Measurements from ENCODE around the gene KLHL1. TPM values are rescaled to one million over a fixed set of nuclear protein-coding genes. Genes with fewer than 3 reads are reported as not detected.

Gene KLHL1
- polyA plus RNA-seq, 1 of the 3 experiments (the other 2 are of a cell fraction): not detected

DNA sequence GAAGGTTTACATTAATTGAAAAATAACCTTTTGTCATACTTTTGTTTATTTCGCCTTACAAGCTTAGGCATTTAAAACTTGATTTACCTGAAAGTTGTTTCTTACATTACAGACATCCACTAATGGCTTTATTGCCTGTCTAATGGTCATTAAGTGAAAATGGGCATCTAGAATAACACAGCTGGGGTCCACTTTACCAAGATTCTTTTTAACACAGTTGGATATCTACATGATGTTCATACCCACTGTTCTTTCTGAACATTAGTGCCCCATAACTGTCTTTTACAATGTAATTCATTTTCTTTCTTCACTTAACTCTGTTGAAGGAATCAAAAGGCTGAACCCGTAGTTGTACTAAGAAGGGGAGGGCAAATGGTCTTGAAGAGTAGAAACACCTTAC is 19.8 kb upstream of the KLHL1 start:
- WGBS (ENCODE audit: low lambda C conversion rate): 18% methylated on average over 2 of the region's 2 CpGs
- Histone ChIP-seq H3K36me3 (replicated peaks in 1 of 2; ENCODE audit: control insufficient read depth in 1 of 2, insufficient read depth in 2 of 2, low read length in 1 of 2) (no peaks in the 10 kb centered on the region), H3K4me2 (no peak overlapping the region), H3K27me3 (ENCODE audit: insufficient read depth) (no peaks in the 10 kb centered on the region), H3K9me2 (no peaks in the 10 kb centered on the region), H4K20me1 (ENCODE audit: insufficient read depth) (no peaks in the 10 kb centered on the region), H3K4me1 (ENCODE audit: control insufficient read depth in 1 of 2, insufficient read depth in 2 of 2, low read depth in 1 of 2, low read length in 1 of 2) (no peaks in the 10 kb centered on the region), H3K9me3 (no peaks in the 10 kb centered on the region), H3K79me2 (ENCODE audit: insufficient read depth) (no peaks in the 10 kb centered on the region), H3K9ac (no peak overlapping the region), H3F3A (replicated peaks; ENCODE audit: insufficient read depth) (no peaks in the 10 kb centered on the region), H2AFZ (ENCODE audit: low read depth) (no peak overlapping the region), H3K4me3 (ENCODE audit: low read depth in 2 of 2, low read length in 1 of 2) (no peak overlapping the region), H3K27ac (ENCODE audit: low read depth in 2 of 2, low read length in 1 of 2) (no peak overlapping the region)
- ChIA-PET CTCF (no interaction called here), POLR2A (no interaction called here)
- no peak for TF ChIP-seq JUND (IDR thresholded peaks at IDR 0.05)
- no peak for TF ChIP-seq TCF12 (IDR thresholded peaks at IDR 0.05)
- no peak for TF ChIP-seq FOXM1 (IDR thresholded peaks at IDR 0.05; ENCODE audit: low read depth)
- TF ChIP-seq RXRA (IDR thresholded peaks at IDR 0.05; ENCODE audit: borderline replicate concordance, low read depth): no peak
- TF ChIP-seq EZH2phosphoT487 (IDR thresholded peaks at IDR 0.05; ENCODE audit: borderline replicate concordance, low read depth): no peak
- TF ChIP-seq YY1 (IDR thresholded peaks at IDR 0.05; ENCODE audit: low read depth): no peak
- TF ChIP-seq, protein P1, sequence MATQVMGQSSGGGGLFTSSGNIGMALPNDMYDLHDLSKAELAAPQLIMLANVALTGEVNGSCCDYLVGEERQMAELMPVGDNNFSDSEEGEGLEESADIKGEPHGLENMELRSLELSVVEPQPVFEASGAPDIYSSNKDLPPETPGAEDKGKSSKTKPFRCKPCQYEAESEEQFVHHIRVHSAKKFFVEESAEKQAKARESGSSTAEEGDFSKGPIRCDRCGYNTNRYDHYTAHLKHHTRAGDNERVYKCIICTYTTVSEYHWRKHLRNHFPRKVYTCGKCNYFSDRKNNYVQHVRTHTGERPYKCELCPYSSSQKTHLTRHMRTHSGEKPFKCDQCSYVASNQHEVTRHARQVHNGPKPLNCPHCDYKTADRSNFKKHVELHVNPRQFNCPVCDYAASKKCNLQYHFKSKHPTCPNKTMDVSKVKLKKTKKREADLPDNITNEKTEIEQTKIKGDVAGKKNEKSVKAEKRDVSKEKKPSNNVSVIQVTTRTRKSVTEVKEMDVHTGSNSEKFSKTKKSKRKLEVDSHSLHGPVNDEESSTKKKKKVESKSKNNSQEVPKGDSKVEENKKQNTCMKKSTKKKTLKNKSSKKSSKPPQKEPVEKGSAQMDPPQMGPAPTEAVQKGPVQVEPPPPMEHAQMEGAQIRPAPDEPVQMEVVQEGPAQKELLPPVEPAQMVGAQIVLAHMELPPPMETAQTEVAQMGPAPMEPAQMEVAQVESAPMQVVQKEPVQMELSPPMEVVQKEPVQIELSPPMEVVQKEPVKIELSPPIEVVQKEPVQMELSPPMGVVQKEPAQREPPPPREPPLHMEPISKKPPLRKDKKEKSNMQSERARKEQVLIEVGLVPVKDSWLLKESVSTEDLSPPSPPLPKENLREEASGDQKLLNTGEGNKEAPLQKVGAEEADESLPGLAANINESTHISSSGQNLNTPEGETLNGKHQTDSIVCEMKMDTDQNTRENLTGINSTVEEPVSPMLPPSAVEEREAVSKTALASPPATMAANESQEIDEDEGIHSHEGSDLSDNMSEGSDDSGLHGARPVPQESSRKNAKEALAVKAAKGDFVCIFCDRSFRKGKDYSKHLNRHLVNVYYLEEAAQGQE (IDR thresholded peaks at IDR 0.05; ENCODE audit: low read depth, low read length): no peak
- TF ChIP-seq, protein P2, sequence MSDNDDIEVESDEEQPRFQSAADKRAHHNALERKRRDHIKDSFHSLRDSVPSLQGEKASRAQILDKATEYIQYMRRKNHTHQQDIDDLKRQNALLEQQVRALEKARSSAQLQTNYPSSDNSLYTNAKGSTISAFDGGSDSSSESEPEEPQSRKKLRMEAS (IDR thresholded peaks at IDR 0.05; ENCODE audit: low read depth): no peak
- no peak for TF ChIP-seq NRF1 (IDR thresholded peaks at IDR 0.05; ENCODE audit: low read depth, low read length)
- TF ChIP-seq, protein P3, sequence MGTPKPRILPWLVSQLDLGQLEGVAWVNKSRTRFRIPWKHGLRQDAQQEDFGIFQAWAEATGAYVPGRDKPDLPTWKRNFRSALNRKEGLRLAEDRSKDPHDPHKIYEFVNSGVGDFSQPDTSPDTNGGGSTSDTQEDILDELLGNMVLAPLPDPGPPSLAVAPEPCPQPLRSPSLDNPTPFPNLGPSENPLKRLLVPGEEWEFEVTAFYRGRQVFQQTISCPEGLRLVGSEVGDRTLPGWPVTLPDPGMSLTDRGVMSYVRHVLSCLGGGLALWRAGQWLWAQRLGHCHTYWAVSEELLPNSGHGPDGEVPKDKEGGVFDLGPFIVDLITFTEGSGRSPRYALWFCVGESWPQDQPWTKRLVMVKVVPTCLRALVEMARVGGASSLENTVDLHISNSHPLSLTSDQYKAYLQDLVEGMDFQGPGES (IDR thresholded peaks at IDR 0.05; ENCODE audit: low read depth, low read length): no peak
- DNase-seq: no peak

DNA sequence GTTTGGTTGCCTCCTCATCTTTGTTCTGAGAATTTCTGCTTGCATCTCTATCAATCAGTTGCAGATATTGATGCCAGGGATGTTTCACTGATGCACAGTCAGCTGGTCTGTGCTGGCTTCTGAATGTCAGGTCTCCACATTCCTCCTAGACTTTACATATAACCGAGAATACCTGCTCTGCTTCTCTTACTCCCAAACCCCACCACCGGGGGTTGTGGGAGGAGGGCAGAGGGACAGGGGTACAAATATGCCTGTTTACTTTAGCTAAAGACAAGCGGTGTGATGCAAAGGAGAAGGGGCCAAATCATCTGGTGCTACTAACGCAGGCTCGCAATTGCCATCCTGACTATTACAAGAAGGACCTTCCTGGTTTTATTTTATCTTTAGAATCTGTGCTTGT is 17.4 kb upstream of the KLHL1 start:
- no peaks in the 10 kb centered on the region for H4K20me1 ChIP-seq (ENCODE audit: insufficient read depth)
- POLR2A ChIA-PET: no interaction called here
- H3K4me3 ChIP-seq (ENCODE audit: low read depth in 2 of 2, low read length in 1 of 2): no peak overlapping the region
- no peak for TF ChIP-seq MXI1 (IDR thresholded peaks at IDR 0.05; ENCODE audit: low read depth, low read length)
- TF ChIP-seq, protein P4, sequence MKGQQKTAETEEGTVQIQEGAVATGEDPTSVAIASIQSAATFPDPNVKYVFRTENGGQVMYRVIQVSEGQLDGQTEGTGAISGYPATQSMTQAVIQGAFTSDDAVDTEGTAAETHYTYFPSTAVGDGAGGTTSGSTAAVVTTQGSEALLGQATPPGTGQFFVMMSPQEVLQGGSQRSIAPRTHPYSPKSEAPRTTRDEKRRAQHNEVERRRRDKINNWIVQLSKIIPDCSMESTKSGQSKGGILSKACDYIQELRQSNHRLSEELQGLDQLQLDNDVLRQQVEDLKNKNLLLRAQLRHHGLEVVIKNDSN (IDR thresholded peaks at IDR 0.05; ENCODE audit: borderline replicate concordance, low read depth): no peak
- TF ChIP-seq GATA2 (CRISPR knock-in tag; IDR thresholded peaks at IDR 0.05): no peak
- no peak for TF ChIP-seq RAD21 (IDR thresholded peaks at IDR 0.05; ENCODE audit: low read length)
- TF ChIP-seq, protein P5, sequence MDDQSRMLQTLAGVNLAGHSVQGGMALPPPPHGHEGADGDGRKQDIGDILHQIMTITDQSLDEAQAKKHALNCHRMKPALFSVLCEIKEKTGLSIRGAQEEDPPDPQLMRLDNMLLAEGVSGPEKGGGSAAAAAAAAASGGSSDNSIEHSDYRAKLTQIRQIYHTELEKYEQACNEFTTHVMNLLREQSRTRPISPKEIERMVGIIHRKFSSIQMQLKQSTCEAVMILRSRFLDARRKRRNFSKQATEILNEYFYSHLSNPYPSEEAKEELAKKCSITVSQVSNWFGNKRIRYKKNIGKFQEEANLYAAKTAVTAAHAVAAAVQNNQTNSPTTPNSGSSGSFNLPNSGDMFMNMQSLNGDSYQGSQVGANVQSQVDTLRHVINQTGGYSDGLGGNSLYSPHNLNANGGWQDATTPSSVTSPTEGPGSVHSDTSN (IDR thresholded peaks at IDR 0.05): no peak
- TF ChIP-seq RCOR1 (IDR thresholded peaks at IDR 0.05; ENCODE audit: low read length): no peak
- TF ChIP-seq SMC3 (IDR thresholded peaks at IDR 0.05; ENCODE audit: low read depth, low read length): no peak
- TF ChIP-seq, protein P3 (IDR thresholded peaks at IDR 0.05; ENCODE audit: low read depth, low read length): no peak
- no peak for TF ChIP-seq RXRA (IDR thresholded peaks at IDR 0.05; ENCODE audit: borderline replicate concordance, low read depth)
- TF ChIP-seq FOSL2 (IDR thresholded peaks at IDR 0.05; ENCODE audit: borderline replicate concordance, low read depth): no peak
- TF ChIP-seq RFX5 (IDR thresholded peaks at IDR 0.05; ENCODE audit: low read length): no peak
- no peak for TF ChIP-seq MEF2A (IDR thresholded peaks at IDR 0.05; ENCODE audit: borderline replicate concordance, low read depth)
- TF ChIP-seq, protein P2 (IDR thresholded peaks at IDR 0.05; ENCODE audit: low read depth): no peak
- no peak for TF ChIP-seq NFIC (IDR thresholded peaks at IDR 0.05; ENCODE audit: borderline replicate concordance)

More for the DNA sequence above, 17.4 kb upstream of the KLHL1 start:
- Histone ChIP-seq H3K9me2 (no peaks in the 10 kb centered on the region), H3K4me1 (ENCODE audit: control insufficient read depth in 1 of 2, insufficient read depth in 2 of 2, low read depth in 1 of 2, low read length in 1 of 2) (no peaks in the 10 kb centered on the region), H3K27ac (ENCODE audit: low read depth in 2 of 2, low read length in 1 of 2) (no peak overlapping the region), H3K36me3 (replicated peaks in 1 of 2; ENCODE audit: control insufficient read depth in 1 of 2, insufficient read depth in 2 of 2, low read length in 1 of 2) (no peaks in the 10 kb centered on the region), H3K9ac (no peak overlapping the region), H3K27me3 (ENCODE audit: insufficient read depth) (no peaks in the 10 kb centered on the region), H3K4me2 (no peak overlapping the region), H3K79me2 (ENCODE audit: insufficient read depth) (no peaks in the 10 kb centered on the region), H2AFZ (ENCODE audit: low read depth) (no peak overlapping the region), H3K9me3 (no peaks in the 10 kb centered on the region), H3F3A (replicated peaks; ENCODE audit: insufficient read depth) (no peaks in the 10 kb centered on the region)
- WGBS (ENCODE audit: low lambda C conversion rate): 46% methylated on average over 5 of the region's 5 CpGs
- CTCF ChIA-PET: no interaction called here
- DNase-seq: no peak
